Adrenal gland (tissue), 12 donors: ENCODE results near the gene ANKRD62. TPM values are rescaled to one million over a fixed set of nuclear protein-coding genes. Genes with fewer than 3 reads are reported as not detected.
"Not testable (repeated sequence)": the region's sequence is repeated elsewhere in the genome, so short reads cannot be mapped to it uniquely, and the experiment has no call there.

Experiments used
- DNase-seq, 7 donors: peaks; one replicate each; pipeline ENCODE4 v3.0.0-alpha.2; 2019 to 2020
- H3K27ac ChIP-seq, 5 donors: fragments of 200-600 bp; sonication (generic) in 4 of 5; 1 replicate in 3 of 5; 2 replicates in 2 of 5; pipeline versions ENCODE4 v1.5.1 to v1.8.0; 2016 to 2020; ENCODE audit warnings: mild to moderate bottlenecking in 1 of 5
- H3K27me3 ChIP-seq: fragments of 200-600 bp; 2 replicates; pipeline ENCODE4 v1.8.0; 2021
- H3K36me3 ChIP-seq, 2 donors: fragments of 200-600 bp; replicated peaks in 1 of 2; 1 replicate in 1 of 2; 2 replicates in 1 of 2; pipeline versions ENCODE4 v1.5.1 to v1.8.0; 2018 to 2022
- H3K4me1 ChIP-seq, 2 donors: fragments of 200-600 bp; replicated peaks in 1 of 2; 1 replicate in 1 of 2; 2 replicates in 1 of 2; pipeline versions ENCODE4 v1.5.1 to v1.8.0; 2018 to 2021
- H3K4me3 ChIP-seq, 4 donors: fragments of 200-600 bp; sonication (generic) in 3 of 4; one replicate each; pipeline ENCODE4 v1.5.1; 2016 to 2018
- H3K9me3 ChIP-seq, 3 donors: fragments of 200-600 bp; sonication (generic) in 1 of 3; replicated peaks in 1 of 3; 1 replicate in 2 of 3; 2 replicates in 1 of 3; pipeline versions ENCODE4 v1.5.1 to v1.8.0; 2016 to 2021
- POLR2A ChIP-seq, 2 donors: fragments of 450-650 bp; IDR thresholded peaks; one replicate each; pipeline ENCODE4 v1.6.1; 2017; ENCODE audit warnings: antibody characterized with exemption in 2 of 2, mild to moderate bottlenecking in 2 of 2, moderate library complexity in 1 of 2
- WGBS, 4 donors: extraction: QIAGEN DNeasy Blood & Tissue Kit in 2 of 4; methylation state at CpG; one replicate each; pipeline versions ENCODE4 v1.1.5 to v1.1.7; 2013 to 2017; 5-methylcytosine and 5-hydroxymethylcytosine counted together
- intact Hi-C, 2 donors: fragments of 100-400 bp; cut with DNase I; formaldehyde crosslinking; loops; one replicate each; pipeline versions ENCODE4 v1.14.1 to v1.15.0; 2022 to 2023
- polyA plus RNA-seq, 3 donors: library from polyadenylated mRNA; stranded (reverse); fragments of 200-250 nt in 2 of 3; fragments of 350-450 nt in 1 of 3; fragmentation: Illumina TruSeq in 1 of 3; extraction: RNeasy Lipid Tissue Mini Kit (QIAGEN cat#74804) in 1 of 3; gene quantifications; one replicate each; pipeline ENCODE4 v1.2.3, GENCODE V29; 2013 to 2014
- total RNA-seq, 9 donors: library from RNA; depleted of rRNA in 4 of 9; stranded (reverse); fragments of >200 nt in 4 of 9; fragments of 120-200 nt in 1 of 9; fragmentation: NEBNext Ultra II Directional in 1 of 9; extraction: Animal tissue kit (Norgen Biotek cat#: 25700) in 1 of 9; gene quantifications; one replicate each; pipeline versions ENCODE4 v1.1.0 to v1.2.4, GENCODE V29; 2013 to 2023
- TF ChIP-seq, protein P1 (sequence below), 6 experiments: fragments of 450-650 bp in 4 of 6; fragments of 200-600 bp in 2 of 6; sonication (generic) in 1 of 6; IDR thresholded peaks; 1 replicate in 5 of 6; 2 replicates in 1 of 6; pipeline versions ENCODE4 v1.5.1 to v1.8.0; 2016 to 2021; ENCODE audit warnings: antibody characterized with exemption in 6 of 6, mild to moderate bottlenecking in 2 of 6, moderate library complexity in 1 of 6
- donor health status: healthy with polysubstance abuse.
- donor health status: Bipolar disorder and iron deficiency.
- donor health status: DM: yes; HTN: yes; CAD: no.
- donor health status: DM: no; HTN: no; CAD: no.
- donor health status: DM: no; HTN: no; CAD: no.
- donor health status: DM: yes; HTN: yes; CAD: no.

Gene ANKRD62
- total and polyA plus RNA-seq, 12 donors: not detected

DNA sequence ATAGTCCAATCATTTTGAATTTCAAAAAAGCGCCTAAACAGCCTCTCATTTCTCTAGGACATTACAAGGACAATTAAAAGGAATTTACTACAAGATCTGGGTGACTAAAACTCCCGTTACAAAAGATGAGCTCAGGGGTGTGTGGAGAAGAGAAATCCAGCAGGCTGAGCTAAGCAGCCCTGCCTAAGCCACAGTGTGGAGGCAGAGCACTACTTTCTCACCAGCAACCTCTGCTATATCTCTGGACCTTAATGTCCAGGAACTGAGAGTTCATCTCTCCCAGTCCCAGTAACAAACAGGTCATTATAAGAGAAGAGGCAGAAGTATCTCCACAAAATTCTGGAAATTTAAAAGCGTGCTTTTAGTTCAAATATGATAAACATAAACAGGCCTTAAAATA lies 18.9 kb upstream of the ANKRD62 start:
- H3K27ac ChIP-seq: no peak overlapping the region
- no peak overlapping the region for H3K4me3 ChIP-seq
- no peaks in the 10 kb centered on the region for H3K4me1 ChIP-seq
- H3K36me3 ChIP-seq: no peaks in the 10 kb centered on the region
- H3K27me3 ChIP-seq: no peaks in the 10 kb centered on the region
- no peak for DNase-seq
- intact Hi-C loops: no loop called here
- TF ChIP-seq, protein P1, sequence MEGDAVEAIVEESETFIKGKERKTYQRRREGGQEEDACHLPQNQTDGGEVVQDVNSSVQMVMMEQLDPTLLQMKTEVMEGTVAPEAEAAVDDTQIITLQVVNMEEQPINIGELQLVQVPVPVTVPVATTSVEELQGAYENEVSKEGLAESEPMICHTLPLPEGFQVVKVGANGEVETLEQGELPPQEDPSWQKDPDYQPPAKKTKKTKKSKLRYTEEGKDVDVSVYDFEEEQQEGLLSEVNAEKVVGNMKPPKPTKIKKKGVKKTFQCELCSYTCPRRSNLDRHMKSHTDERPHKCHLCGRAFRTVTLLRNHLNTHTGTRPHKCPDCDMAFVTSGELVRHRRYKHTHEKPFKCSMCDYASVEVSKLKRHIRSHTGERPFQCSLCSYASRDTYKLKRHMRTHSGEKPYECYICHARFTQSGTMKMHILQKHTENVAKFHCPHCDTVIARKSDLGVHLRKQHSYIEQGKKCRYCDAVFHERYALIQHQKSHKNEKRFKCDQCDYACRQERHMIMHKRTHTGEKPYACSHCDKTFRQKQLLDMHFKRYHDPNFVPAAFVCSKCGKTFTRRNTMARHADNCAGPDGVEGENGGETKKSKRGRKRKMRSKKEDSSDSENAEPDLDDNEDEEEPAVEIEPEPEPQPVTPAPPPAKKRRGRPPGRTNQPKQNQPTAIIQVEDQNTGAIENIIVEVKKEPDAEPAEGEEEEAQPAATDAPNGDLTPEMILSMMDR (IDR thresholded peaks at IDR 0.05): no peak
- H3K9me3 ChIP-seq: no peaks in the 10 kb centered on the region
- 68 to 86% (median 80%) methylated on average over 3 of the region's 3 CpGs for WGBS, 4 donors

DNA sequence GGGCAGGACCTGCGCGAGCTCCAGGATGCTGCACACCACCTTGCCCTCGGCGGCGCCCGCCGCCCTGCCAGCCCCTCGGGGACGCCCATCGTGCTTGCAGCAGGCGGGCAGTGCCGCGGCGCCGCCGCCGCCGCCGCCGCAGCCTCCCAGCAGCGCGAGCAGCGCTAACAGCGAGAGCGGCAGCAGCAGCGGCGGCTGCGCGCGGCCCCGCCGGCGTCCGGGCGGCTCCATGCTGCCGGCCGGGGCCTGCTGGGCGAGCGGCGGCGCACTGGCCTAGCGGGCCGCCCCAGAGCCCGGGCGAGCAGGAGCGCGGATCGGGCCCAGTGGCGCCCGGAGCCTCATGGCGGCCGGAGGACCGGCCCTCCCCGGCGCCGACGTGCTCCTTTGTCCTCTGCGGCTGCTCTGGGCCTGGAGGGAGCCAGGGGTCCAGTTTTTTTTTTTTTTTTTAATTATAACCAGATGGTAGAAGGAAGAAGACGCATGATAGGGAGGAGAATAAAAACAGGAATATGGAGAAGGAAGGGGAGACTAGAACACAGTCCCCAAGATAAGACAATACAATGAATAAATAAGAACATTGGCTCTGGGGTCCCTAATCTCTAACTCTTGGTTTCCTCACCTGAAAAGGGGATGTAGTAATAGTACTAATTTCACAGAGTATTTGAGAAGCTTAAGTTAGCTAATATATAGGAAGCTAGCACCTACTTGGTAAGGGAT lies 17.1 kb upstream of the ANKRD62 start:
- WGBS, 4 donors: 17 to 60% (median 25%) methylated on average over 14 to 45 of the region's 59 CpGs
- TF ChIP-seq, protein P1 (IDR thresholded peaks at IDR 0.05): no peak
- no peak for TF ChIP-seq POLR2A (IDR thresholded peaks at IDR 0.05)
- Histone ChIP-seq H3K4me1 (no peaks in the 10 kb centered on the region), H3K36me3 (no peaks in the 10 kb centered on the region), H3K4me3 (peak overlapping the region in 1 of 4 donors; percentile 31), H3K27me3 (no peaks in the 10 kb centered on the region), H3K9me3 (no peaks in the 10 kb centered on the region), H3K27ac (peak overlapping the region in 1 of 5 donors; percentile 40)
- intact Hi-C loops: no loop called here
- DNase-seq: peak in 1 of 7 donors; percentile 31

DNA sequence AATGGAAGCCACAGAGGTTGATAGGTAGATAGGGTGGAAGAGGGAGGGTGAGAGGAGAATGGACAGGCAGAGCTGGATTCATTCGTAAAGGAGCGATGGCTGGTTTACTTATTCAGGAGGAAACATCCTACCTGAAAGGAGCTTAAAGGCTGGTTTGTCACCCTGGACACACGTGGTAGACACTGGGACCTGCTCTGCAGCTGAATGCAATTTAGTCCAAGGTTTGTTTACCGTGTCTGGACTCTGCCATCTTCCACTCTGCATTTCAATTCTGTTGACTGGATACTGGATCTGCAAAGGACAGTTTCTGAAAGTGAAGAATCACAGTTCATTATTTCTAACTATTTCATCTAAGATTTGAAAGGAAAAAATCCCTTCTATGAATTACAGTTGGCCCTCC lies 15.6 kb upstream of the ANKRD62 start:
- WGBS, 4 donors: 62 to 90% (median 74%) methylated on average over 1 to 2 of the region's 4 CpGs; no CpG with 5 or more reads in 1 of the 4 donors
- H3K36me3 ChIP-seq, H3K4me3 ChIP-seq, H3K27ac ChIP-seq, H3K27me3 ChIP-seq, H3K9me3 ChIP-seq, intact Hi-C loops, H3K4me1 ChIP-seq, DNase-seq: not testable (repeated sequence)

DNA sequence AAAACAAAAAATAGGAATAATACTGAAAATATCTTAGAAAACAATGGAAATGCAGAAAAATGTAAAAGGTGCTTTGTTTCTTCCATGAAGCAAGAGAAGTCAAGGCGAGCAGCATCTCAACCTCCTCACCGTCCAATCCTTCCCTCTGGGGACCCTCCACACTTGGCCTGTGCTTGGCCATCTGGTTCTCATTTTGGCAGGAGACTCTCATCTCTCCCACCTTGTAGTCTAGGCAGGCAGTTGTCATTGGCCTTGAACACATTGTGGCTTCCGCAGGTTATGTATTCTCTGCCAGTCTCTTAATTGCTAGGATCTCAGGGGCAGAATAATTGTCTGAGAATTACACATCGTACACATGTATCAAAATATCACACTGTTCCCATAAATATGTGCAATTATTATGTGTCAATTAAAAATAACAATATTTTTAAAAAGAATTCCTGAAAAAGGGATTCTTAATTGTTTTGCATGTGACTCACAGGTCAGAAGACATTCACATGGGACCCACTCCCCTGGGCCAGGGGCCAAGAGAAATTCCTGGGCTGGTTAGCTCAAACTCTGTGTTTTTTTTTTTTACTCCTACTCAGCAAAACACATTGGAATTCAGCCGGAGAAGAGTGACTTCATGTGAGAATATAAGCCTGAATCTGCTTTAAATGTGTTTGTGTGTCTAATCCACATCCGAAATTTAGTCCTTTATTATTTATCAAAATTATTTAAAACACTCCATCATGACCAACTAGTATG lies 14.0 kb upstream of the ANKRD62 start:
- intact Hi-C loops: no loop called here
- DNase-seq: no peak

More for the DNA sequence above, 14.0 kb upstream of the ANKRD62 start:
- no peak overlapping the region for H3K4me3 ChIP-seq
- WGBS, 4 donors: 61 to 79% (median 73%) methylated on average over 6 of the region's 6 CpGs
- H3K4me1 ChIP-seq: no peaks in the 10 kb centered on the region
- H3K36me3 ChIP-seq: no peaks in the 10 kb centered on the region
- no peaks in the 10 kb centered on the region for H3K9me3 ChIP-seq
- H3K27ac ChIP-seq: no peak overlapping the region
- H3K27me3 ChIP-seq: no peaks in the 10 kb centered on the region
- TF ChIP-seq, protein P1 (IDR thresholded peaks at IDR 0.05): no peak
- TF ChIP-seq POLR2A (IDR thresholded peaks at IDR 0.05): no peak
